Iris pigment epithelial cell (primary cell): ENCODE measurements around the gene RAC2.
"Not testable (repeated sequence)": the region's sequence is repeated elsewhere in the genome, so short reads cannot be mapped to it uniquely, and the experiment has no call there.

ENCODE experiments used
- DNase-seq: peaks from one replicate; pipeline ENCODE4 v3.0.0-alpha.2; 2011; ENCODE audit warnings: low read depth

The RAC2 gene

GRCh38 chr22:37255558-37256006, 11.5 kb upstream of the RAC2 start:
- DNase-seq = no peak

- peak; percentile 73 for DNase-seq
These were observed 10.8 kb upstream of the RAC2 start for GRCh38 chr22:37254867-37255233.

- peak; percentile 82 for DNase-seq
These were observed 10.3 kb upstream of the RAC2 start for GRCh38 chr22:37254209-37254866.

- DNase-seq = peak; percentile 16
These were observed 9.1 kb upstream of the RAC2 start for GRCh38 chr22:37253126-37253660.

GRCh38 chr22:37251836-37252235, 7.8 kb upstream of the RAC2 start:
- DNase-seq = not testable (repeated sequence)

GRCh38 chr22:37249986-37250385, 5.9 kb upstream of the RAC2 start:
- no peak for DNase-seq

- DNase-seq = no peak
These were observed 4.2 kb upstream of the RAC2 start for GRCh38 chr22:37248251-37248650.

- peak; percentile 53 for DNase-seq
These were observed 1.7 kb upstream of the RAC2 start for GRCh38 chr22:37245740-37246139.

GRCh38 chr22:37244922-37245722, 1.1 kb upstream of the RAC2 start:
- no peak for DNase-seq

GRCh38 chr22:37243402-37244113, 511 bp downstream of the RAC2 start:
- DNase-seq = no peak

- DNase-seq = peak; percentile 60
These were observed 1.6 kb downstream of the RAC2 start for GRCh38 chr22:37242395-37242918.

- DNase-seq = peak; percentile 25
These were observed 2.5 kb downstream of the RAC2 start for GRCh38 chr22:37241351-37242142.

- DNase-seq = no peak
These were observed 3.1 kb downstream of the RAC2 start for GRCh38 chr22:37240941-37241320.

- no peak for DNase-seq
These were observed 3.7 kb downstream of the RAC2 start for GRCh38 chr22:37240240-37240940.

- no peak for DNase-seq
These were observed 4.5 kb downstream of the RAC2 start for GRCh38 chr22:37239336-37240239.

GRCh38 chr22:37237371-37238268, 6.4 kb downstream of the RAC2 start:
- DNase-seq = peak; percentile 20

- DNase-seq = no peak
These were observed 8.0 kb downstream of the RAC2 start for GRCh38 chr22:37235897-37236607.
